Mesenchymal stem cell (in vitro differentiated cells and primary cell): ENCODE measurements around the gene FRRS1L.

ENCODE experiments used
- DNase-seq: peaks from one replicate; pipeline ENCODE4 v3.0.0-alpha.2; 2013
- H2AFZ ChIP-seq: one replicate; pipeline ENCODE4 v1.6.1; 2013; ENCODE audit warnings: low read depth, mild to moderate bottlenecking, control low read depth, inconsistent platforms, low read length, moderate library complexity
- H2AK5ac ChIP-seq: 2 replicates; pipeline ENCODE4 v1.6.1; 2013; ENCODE audit warnings: low read length, moderate library complexity, mild to moderate bottlenecking, inconsistent platforms; ENCODE audit not compliant: severe bottlenecking
- H2BK120ac ChIP-seq: one replicate; pipeline ENCODE4 v1.6.1; 2013; ENCODE audit warnings: low read depth, mild to moderate bottlenecking, inconsistent platforms, low read length, moderate library complexity
- H2BK12ac ChIP-seq, 2 experiments: one replicate each; pipeline ENCODE4 v1.6.1; 2013; ENCODE audit warnings: inconsistent platforms in 2 of 2, low read length in 2 of 2, mild to moderate bottlenecking in 2 of 2, moderate library complexity in 2 of 2, control low read depth in 1 of 2
- H2BK15ac ChIP-seq: one replicate; pipeline ENCODE4 v1.6.1; 2013; ENCODE audit warnings: mild to moderate bottlenecking, low read depth, inconsistent platforms; ENCODE audit not compliant: poor library complexity, severe bottlenecking
- H2BK5ac ChIP-seq: 2 replicates; pipeline ENCODE4 v1.6.1; 2013; ENCODE audit warnings: low read depth, mild to moderate bottlenecking, low read length, control low read depth, inconsistent platforms; ENCODE audit not compliant: poor library complexity, severe bottlenecking
- H3K14ac ChIP-seq, 2 experiments: one replicate each; pipeline ENCODE4 v1.6.1; 2013; ENCODE audit warnings: inconsistent platforms in 2 of 2, low read length in 2 of 2, control low read depth in 1 of 2, mild to moderate bottlenecking in 1 of 2, moderate library complexity in 1 of 2
- H3K18ac ChIP-seq, 2 experiments: one replicate each; pipeline ENCODE4 v1.6.1; 2013; ENCODE audit warnings: inconsistent platforms in 2 of 2, low read length in 2 of 2, control low read depth in 1 of 2, low read depth in 1 of 2, mild to moderate bottlenecking in 1 of 2
- H3K23ac ChIP-seq, 2 experiments: one replicate each; pipeline ENCODE4 v1.6.1; 2013; ENCODE audit warnings: inconsistent platforms in 2 of 2, low read length in 2 of 2, mild to moderate bottlenecking in 2 of 2, moderate library complexity in 2 of 2, control low read depth in 1 of 2
- H3K27ac ChIP-seq: 2 replicates; pipeline ENCODE4 v1.5.1; 2013; ENCODE audit warnings: mild to moderate bottlenecking, moderate library complexity, low read length, control low read depth, inconsistent platforms; ENCODE audit not compliant: poor library complexity, severe bottlenecking
- H3K27me3 ChIP-seq, 2 experiments: 2 replicates each; pipeline versions ENCODE4 v1.6.1 to v1.7.0; 2013; ENCODE audit warnings: low read length in 2 of 2, mild to moderate bottlenecking in 2 of 2, moderate library complexity in 2 of 2, control low read depth in 1 of 2, inconsistent platforms in 1 of 2; ENCODE audit not compliant: control insufficient read depth in 1 of 2, insufficient read depth in 1 of 2
- H3K36me3 ChIP-seq, 2 experiments: 2 replicates each; pipeline versions ENCODE4 v1.6.1 to v1.7.0; 2013; ENCODE audit warnings: low read length in 2 of 2, control low read depth in 1 of 2, inconsistent platforms in 1 of 2, low read depth in 1 of 2, mild to moderate bottlenecking in 1 of 2; ENCODE audit not compliant: insufficient read depth in 2 of 2, control insufficient read depth in 1 of 2
- H3K4ac ChIP-seq, 2 experiments: one replicate each; pipeline ENCODE4 v1.6.1; 2013; ENCODE audit warnings: inconsistent platforms in 2 of 2, low read length in 2 of 2, mild to moderate bottlenecking in 2 of 2, moderate library complexity in 2 of 2, control low read depth in 1 of 2, low read depth in 1 of 2
- H3K4me1 ChIP-seq: 2 replicates; pipeline ENCODE4 v1.6.1; 2013; ENCODE audit warnings: low read depth, low read length, control low read depth; ENCODE audit not compliant: control insufficient read depth, insufficient read depth
- H3K4me2 ChIP-seq: 2 replicates; pipeline ENCODE4 v1.6.1; 2013; ENCODE audit warnings: low read length, mild to moderate bottlenecking, inconsistent platforms; ENCODE audit not compliant: poor library complexity, severe bottlenecking
- H3K4me3 ChIP-seq, 2 experiments: 2 replicates each; pipeline versions ENCODE4 v1.5.1 to v1.7.0; 2013; ENCODE audit warnings: low read length in 2 of 2, mild to moderate bottlenecking in 2 of 2, control low read depth in 1 of 2, low read depth in 1 of 2; ENCODE audit not compliant: insufficient read depth in 1 of 2
- H3K79me1 ChIP-seq: replicated peaks from 2 replicates; pipeline ENCODE4 v1.6.1; 2013; ENCODE audit warnings: mild to moderate bottlenecking, control low read depth, low read length, inconsistent platforms; ENCODE audit not compliant: poor library complexity, severe bottlenecking
- H3K9ac ChIP-seq: 2 replicates; pipeline ENCODE4 v1.7.0; 2013; ENCODE audit warnings: mild to moderate bottlenecking, low read length, moderate library complexity
- H3K9me3 ChIP-seq: 2 replicates; pipeline ENCODE4 v1.7.0; 2013; ENCODE audit warnings: mild to moderate bottlenecking, low read length; ENCODE audit not compliant: control insufficient read depth
- H4K8ac ChIP-seq: one replicate; pipeline ENCODE4 v1.6.1; 2013; ENCODE audit warnings: inconsistent platforms, mild to moderate bottlenecking, low read length, moderate library complexity
- H4K91ac ChIP-seq: one replicate; pipeline ENCODE4 v1.6.1; 2013; ENCODE audit warnings: mild to moderate bottlenecking, low read length, inconsistent platforms
- WGBS: methylation state at CpG from one replicate; pipeline ENCODE4 v1.1.7; 2013; ENCODE audit warnings: mixed read lengths; 5-methylcytosine and 5-hydroxymethylcytosine counted together

Gene FRRS1L

GRCh38 chr9:109212768-109213167 lies 45.7 kb upstream of the FRRS1L start:
- no peak overlapping the region for H2BK12ac ChIP-seq
- no peak overlapping the region for H3K9ac ChIP-seq
- H2BK15ac ChIP-seq = no peak overlapping the region

GRCh38 chr9:109206670-109207069 lies 39.6 kb upstream of the FRRS1L start:
- Histone ChIP-seq H4K8ac (no peak overlapping the region), H2BK15ac (no peak overlapping the region)

More at GRCh38 chr9:109212768-109213167, 45.7 kb upstream of the FRRS1L start:
- Histone ChIP-seq H3K23ac (no peak overlapping the region), H3K9me3 (no peaks in the 10 kb centered on the region), H2BK5ac (no peak overlapping the region), H3K4me1 (no peaks in the 10 kb centered on the region), H3K79me1 (no peaks in the 10 kb centered on the region), H3K14ac (no peak overlapping the region), H2AFZ (no peak overlapping the region), H3K36me3 (no peaks in the 10 kb centered on the region), H2AK5ac (no peak overlapping the region), H2BK120ac (no peak overlapping the region), H3K18ac (no peak overlapping the region), H3K27ac (no peak overlapping the region), H3K27me3 (peaks cover 30 to 51% of the 10 kb centered on the region in 2 experiments), H4K91ac (no peak overlapping the region), H3K4ac (no peak overlapping the region), H3K4me2 (no peak overlapping the region), H3K4me3 (no peak overlapping the region), H4K8ac (no peak overlapping the region)
- WGBS = 78% methylated on average over 4 of the region's 4 CpGs
- no peak for DNase-seq

DNA sequence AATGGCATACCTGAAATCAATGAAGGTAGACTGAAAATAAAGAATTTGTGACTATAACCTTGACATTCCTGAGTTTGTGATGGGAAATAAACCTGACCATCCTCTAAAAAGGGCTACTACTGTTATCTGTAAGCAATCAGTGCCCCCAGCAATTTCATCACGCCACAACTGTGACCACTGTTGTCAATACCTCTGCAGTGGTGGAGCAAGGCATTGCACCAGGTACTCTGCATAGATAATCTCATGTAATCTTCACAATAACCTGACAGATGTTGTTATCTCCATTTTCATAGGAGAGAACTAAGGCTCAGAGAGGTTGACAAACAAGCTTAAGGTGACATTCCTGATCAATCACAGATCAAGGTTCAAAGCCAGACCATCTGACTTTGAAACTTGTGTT lies 38.5 kb upstream of the FRRS1L start:
- Histone ChIP-seq H2BK12ac (no peak overlapping the region), H4K8ac (no peak overlapping the region), H3K4ac (no peak overlapping the region), H2AFZ (no peak overlapping the region), H3K36me3 (no peaks in the 10 kb centered on the region), H3K18ac (no peak overlapping the region), H3K23ac (no peak overlapping the region), H3K14ac (no peak overlapping the region), H3K4me2 (no peak overlapping the region), H2BK5ac (no peak overlapping the region), H2BK15ac (no peak overlapping the region), H3K27me3 (peaks cover 18 to 36% of the 10 kb centered on the region in 2 experiments), H3K79me1 (no peaks in the 10 kb centered on the region), H3K9ac (no peak overlapping the region), H4K91ac (no peak overlapping the region), H3K4me1 (no peaks in the 10 kb centered on the region), H3K4me3 (no peak overlapping the region), H2BK120ac (no peak overlapping the region), H3K9me3 (no peaks in the 10 kb centered on the region), H2AK5ac (no peak overlapping the region), H3K27ac (no peak overlapping the region)
- 100% methylated on average over 1 of the region's 1 CpG for WGBS
- DNase-seq = no peak

More at GRCh38 chr9:109206670-109207069, 39.6 kb upstream of the FRRS1L start:
- Histone ChIP-seq H4K91ac (peak overlapping the region; percentile 39), H3K4ac (no peak overlapping the region), H3K9ac (no peak overlapping the region), H3K9me3 (no peaks in the 10 kb centered on the region), H3K36me3 (no peaks in the 10 kb centered on the region), H3K27ac (no peak overlapping the region), H3K4me2 (no peak overlapping the region), H2AFZ (peak overlapping the region; percentile 24), H3K23ac (no peak overlapping the region), H3K14ac (no peak overlapping the region), H2BK120ac (no peak overlapping the region), H2BK12ac (no peak overlapping the region), H3K4me3 (no peak overlapping the region), H3K79me1 (no peaks in the 10 kb centered on the region), H2BK5ac (no peak overlapping the region), H3K4me1 (no peaks in the 10 kb centered on the region), H3K18ac (no peak overlapping the region), H2AK5ac (no peak overlapping the region), H3K27me3 (peaks cover 14 to 34% of the 10 kb centered on the region in 2 experiments)
- WGBS = 40% methylated on average over 2 of the region's 2 CpGs
- no peak for DNase-seq

GRCh38 chr9:109203761-109204360 lies 36.8 kb upstream of the FRRS1L start:
- no peak overlapping the region for H4K8ac ChIP-seq
- WGBS = 79% methylated on average over 4 of the region's 4 CpGs
- no peak overlapping the region for H2BK12ac ChIP-seq
- no peaks in the 10 kb centered on the region for H3K79me1 ChIP-seq
- no peak overlapping the region for H2AFZ ChIP-seq
- H3K4me3 ChIP-seq = no peak overlapping the region
- H2BK120ac ChIP-seq = no peak overlapping the region
- H2AK5ac ChIP-seq = no peak overlapping the region
- H2BK15ac ChIP-seq = no peak overlapping the region
- no peak for DNase-seq
- H3K27me3 ChIP-seq = peaks cover 23 to 49% of the 10 kb centered on the region in 2 experiments
- H3K14ac ChIP-seq = no peak overlapping the region
- H3K23ac ChIP-seq = no peak overlapping the region
- H4K91ac ChIP-seq = no peak overlapping the region
- no peak overlapping the region for H3K27ac ChIP-seq
- no peak overlapping the region for H3K18ac ChIP-seq
- H3K4me1 ChIP-seq = no peaks in the 10 kb centered on the region
- H3K9me3 ChIP-seq = no peaks in the 10 kb centered on the region
- H3K4ac ChIP-seq = no peak overlapping the region
- H3K9ac ChIP-seq = no peak overlapping the region
- no peak overlapping the region for H2BK5ac ChIP-seq
- H3K36me3 ChIP-seq = no peaks in the 10 kb centered on the region
- H3K4me2 ChIP-seq = no peak overlapping the region
